Neural cell (in vitro differentiated cells): ENCODE data around the gene AGO3. TPM values are rescaled to one million over a fixed set of nuclear protein-coding genes. Genes with fewer than 3 reads are reported as not detected.

Experiments used
- H2AFZ ChIP-seq: fragments of 200-600, 300-800 bp; sonication (generic), shearing (Covaris generic); 2 replicates; pipeline ENCODE4 v1.6.0; 2014; ENCODE audit warnings: low read depth, mild to moderate bottlenecking, antibody characterized with exemption, low read length, moderate library complexity
- H3F3A ChIP-seq: fragments of 200-600 bp; shearing (Covaris generic); 2 replicates; pipeline ENCODE4 v1.6.1; 2016; ENCODE audit warnings: mild to moderate bottlenecking, moderate library complexity, mixed read lengths, antibody characterized with exemption, low read length; ENCODE audit not compliant: insufficient read depth, poor library complexity, severe bottlenecking
- H3K27ac ChIP-seq: fragments of 200-600, 300-800 bp; sonication (generic), shearing (Covaris generic); 2 replicates; pipeline ENCODE4 v1.5.1; 2014; ENCODE audit warnings: mild to moderate bottlenecking, low read length, moderate library complexity
- H3K27me3 ChIP-seq: fragments of 300-800, 200-600 bp; sonication (generic), shearing (Covaris generic); 2 replicates; pipeline ENCODE4 v1.6.0; 2014; ENCODE audit warnings: mild to moderate bottlenecking, low read depth, low read length, moderate library complexity; ENCODE audit not compliant: insufficient read depth
- H3K36me3 ChIP-seq: fragments of 300-800, 200-600 bp; sonication (generic), shearing (Covaris generic); 2 replicates; pipeline ENCODE4 v1.5.1; 2014; ENCODE audit warnings: mild to moderate bottlenecking, antibody characterized with exemption, low read length, moderate library complexity; ENCODE audit not compliant: insufficient read depth
- H3K4me2 ChIP-seq: fragments of 300-800, 200-600 bp; sonication (generic), shearing (Covaris generic); 2 replicates; pipeline ENCODE4 v1.6.0; 2014; ENCODE audit warnings: mild to moderate bottlenecking, low read length
- H3K4me3 ChIP-seq: fragments of 300-800, 200-600 bp; sonication (generic), shearing (Covaris generic); 2 replicates; pipeline ENCODE4 v1.5.1; 2014; ENCODE audit warnings: mild to moderate bottlenecking, low read length, moderate library complexity
- H3K79me2 ChIP-seq: fragments of 200-600 bp; shearing (Covaris generic); replicated peaks from 2 replicates; pipeline ENCODE4 v1.6.0; 2014; ENCODE audit warnings: mild to moderate bottlenecking, low read length, moderate library complexity; ENCODE audit not compliant: insufficient read depth
- H3K9ac ChIP-seq: fragments of 300-800, 200-600 bp; sonication (generic), shearing (Covaris generic); 2 replicates; pipeline ENCODE4 v1.6.1; 2016; ENCODE audit warnings: mild to moderate bottlenecking, low read length, mixed read lengths
- H3K9me2 ChIP-seq: fragments of 200-600 bp; shearing (Covaris generic); 2 replicates; pipeline ENCODE4 v1.6.1; 2016; ENCODE audit warnings: mild to moderate bottlenecking, low read length, mixed read lengths; ENCODE audit not compliant: insufficient read depth
- H3K9me3 ChIP-seq: fragments of 200-600, 300-800 bp; sonication (generic), shearing (Covaris generic); 2 replicates; pipeline ENCODE4 v1.6.1; 2016; ENCODE audit warnings: mild to moderate bottlenecking, mixed run types, low read length, moderate library complexity, mixed read lengths
- H4K20me1 ChIP-seq: fragments of 200-600 bp; shearing (Covaris generic); 2 replicates; pipeline ENCODE4 v1.6.1; 2016; ENCODE audit warnings: mild to moderate bottlenecking, mixed run types; ENCODE audit not compliant: insufficient read depth
- EP300 ChIP-seq: fragments of 450-650 bp; conservative IDR thresholded peaks from 2 replicates; pipeline ENCODE4 v1.6.1; 2014; ENCODE audit warnings: antibody characterized with exemption, mild to moderate bottlenecking, moderate library complexity; ENCODE audit not compliant: poor library complexity, severe bottlenecking
- EZH2 ChIP-seq: fragments of 200-600, 300-800 bp; shearing (Covaris generic), sonication (generic); IDR thresholded peaks from 2 replicates; pipeline ENCODE4 v1.6.1; 2014; ENCODE audit warnings: antibody characterized with exemption, low read length, borderline replicate concordance, mild to moderate bottlenecking; ENCODE audit not compliant: insufficient read depth, poor library complexity, severe bottlenecking
- MXI1 ChIP-seq: fragments of 450-650 bp; conservative IDR thresholded peaks from 2 replicates; pipeline ENCODE4 v1.6.1; 2014; ENCODE audit warnings: antibody characterized with exemption, mild to moderate bottlenecking; ENCODE audit not compliant: poor library complexity, severe bottlenecking
- POLR2AphosphoS5 ChIP-seq: IDR thresholded peaks from 2 replicates; pipeline ENCODE4 v1.6.1; 2012
- RAD21 ChIP-seq: fragments of 450-650 bp; conservative IDR thresholded peaks from 2 replicates; pipeline ENCODE4 v1.6.1; 2014; ENCODE audit warnings: antibody characterized with exemption, mild to moderate bottlenecking, moderate library complexity
- SMC3 ChIP-seq: fragments of 450-650 bp; conservative IDR thresholded peaks from 2 replicates; pipeline ENCODE4 v1.6.1; 2014; ENCODE audit warnings: antibody characterized with exemption, mild to moderate bottlenecking, moderate library complexity; ENCODE audit not compliant: poor library complexity
- TAF1 ChIP-seq: IDR thresholded peaks from 2 replicates; pipeline ENCODE4 v1.6.1; 2012; ENCODE audit warnings: low read depth
- polyA plus RNA-seq: library from polyadenylated mRNA; depleted of rRNA; stranded (reverse); fragments of >200 nt; gene quantifications from 2 replicates; pipeline ENCODE4 v1.2.3, GENCODE V29; 2014
- TF ChIP-seq, protein P1 (sequence below): fragments of 450-650 bp; IDR thresholded peaks from 2 replicates; pipeline ENCODE4 v1.5.1; 2014; ENCODE audit warnings: antibody characterized with exemption, mild to moderate bottlenecking, moderate library complexity; ENCODE audit not compliant: poor library complexity, severe bottlenecking
- TF ChIP-seq, protein P2 (sequence below): IDR thresholded peaks from 2 replicates; pipeline ENCODE4 v1.6.1; 2012; ENCODE audit warnings: borderline replicate concordance

The AGO3 gene
- polyA plus RNA-seq, 1 donor from 2014 or later = 9.4 TPM

DNA sequence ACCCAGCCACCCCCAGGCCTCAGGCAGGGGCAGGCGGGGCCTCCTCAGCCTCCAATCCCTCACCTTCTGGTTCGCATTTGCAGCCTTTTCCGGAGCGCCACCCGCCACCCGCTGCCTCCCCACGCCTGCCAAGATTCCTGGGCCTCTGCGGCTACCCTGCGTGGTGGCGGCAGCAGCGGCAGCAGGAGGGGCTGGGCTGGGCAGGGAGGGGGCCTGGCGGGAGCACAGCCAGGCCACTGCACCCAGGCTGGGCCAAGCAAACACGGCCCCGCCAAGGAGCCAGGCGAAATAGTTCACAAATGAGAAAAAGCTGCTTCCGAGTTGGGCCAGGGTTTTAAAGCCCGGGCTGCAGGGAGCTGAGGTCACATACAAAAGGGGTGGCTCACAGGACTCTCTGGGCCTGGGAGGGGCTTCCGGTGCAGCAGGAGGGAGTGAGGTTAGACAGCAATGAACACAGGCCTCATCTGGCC, 184.3 kb downstream of the AGO3 start:
- TF ChIP-seq POLR2AphosphoS5 (no peak), EZH2 (no peak), RAD21 (no peak), EP300 (no peak), MXI1 (no peak), SMC3 (no peak), TAF1 (no peak)
- TF ChIP-seq, protein P1, sequence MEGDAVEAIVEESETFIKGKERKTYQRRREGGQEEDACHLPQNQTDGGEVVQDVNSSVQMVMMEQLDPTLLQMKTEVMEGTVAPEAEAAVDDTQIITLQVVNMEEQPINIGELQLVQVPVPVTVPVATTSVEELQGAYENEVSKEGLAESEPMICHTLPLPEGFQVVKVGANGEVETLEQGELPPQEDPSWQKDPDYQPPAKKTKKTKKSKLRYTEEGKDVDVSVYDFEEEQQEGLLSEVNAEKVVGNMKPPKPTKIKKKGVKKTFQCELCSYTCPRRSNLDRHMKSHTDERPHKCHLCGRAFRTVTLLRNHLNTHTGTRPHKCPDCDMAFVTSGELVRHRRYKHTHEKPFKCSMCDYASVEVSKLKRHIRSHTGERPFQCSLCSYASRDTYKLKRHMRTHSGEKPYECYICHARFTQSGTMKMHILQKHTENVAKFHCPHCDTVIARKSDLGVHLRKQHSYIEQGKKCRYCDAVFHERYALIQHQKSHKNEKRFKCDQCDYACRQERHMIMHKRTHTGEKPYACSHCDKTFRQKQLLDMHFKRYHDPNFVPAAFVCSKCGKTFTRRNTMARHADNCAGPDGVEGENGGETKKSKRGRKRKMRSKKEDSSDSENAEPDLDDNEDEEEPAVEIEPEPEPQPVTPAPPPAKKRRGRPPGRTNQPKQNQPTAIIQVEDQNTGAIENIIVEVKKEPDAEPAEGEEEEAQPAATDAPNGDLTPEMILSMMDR = no peak
- TF ChIP-seq, protein P2, sequence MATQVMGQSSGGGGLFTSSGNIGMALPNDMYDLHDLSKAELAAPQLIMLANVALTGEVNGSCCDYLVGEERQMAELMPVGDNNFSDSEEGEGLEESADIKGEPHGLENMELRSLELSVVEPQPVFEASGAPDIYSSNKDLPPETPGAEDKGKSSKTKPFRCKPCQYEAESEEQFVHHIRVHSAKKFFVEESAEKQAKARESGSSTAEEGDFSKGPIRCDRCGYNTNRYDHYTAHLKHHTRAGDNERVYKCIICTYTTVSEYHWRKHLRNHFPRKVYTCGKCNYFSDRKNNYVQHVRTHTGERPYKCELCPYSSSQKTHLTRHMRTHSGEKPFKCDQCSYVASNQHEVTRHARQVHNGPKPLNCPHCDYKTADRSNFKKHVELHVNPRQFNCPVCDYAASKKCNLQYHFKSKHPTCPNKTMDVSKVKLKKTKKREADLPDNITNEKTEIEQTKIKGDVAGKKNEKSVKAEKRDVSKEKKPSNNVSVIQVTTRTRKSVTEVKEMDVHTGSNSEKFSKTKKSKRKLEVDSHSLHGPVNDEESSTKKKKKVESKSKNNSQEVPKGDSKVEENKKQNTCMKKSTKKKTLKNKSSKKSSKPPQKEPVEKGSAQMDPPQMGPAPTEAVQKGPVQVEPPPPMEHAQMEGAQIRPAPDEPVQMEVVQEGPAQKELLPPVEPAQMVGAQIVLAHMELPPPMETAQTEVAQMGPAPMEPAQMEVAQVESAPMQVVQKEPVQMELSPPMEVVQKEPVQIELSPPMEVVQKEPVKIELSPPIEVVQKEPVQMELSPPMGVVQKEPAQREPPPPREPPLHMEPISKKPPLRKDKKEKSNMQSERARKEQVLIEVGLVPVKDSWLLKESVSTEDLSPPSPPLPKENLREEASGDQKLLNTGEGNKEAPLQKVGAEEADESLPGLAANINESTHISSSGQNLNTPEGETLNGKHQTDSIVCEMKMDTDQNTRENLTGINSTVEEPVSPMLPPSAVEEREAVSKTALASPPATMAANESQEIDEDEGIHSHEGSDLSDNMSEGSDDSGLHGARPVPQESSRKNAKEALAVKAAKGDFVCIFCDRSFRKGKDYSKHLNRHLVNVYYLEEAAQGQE = no peak
- H3K79me2 ChIP-seq = no peaks in the 10 kb centered on the region
- no peaks in the 10 kb centered on the region for H3K27me3 ChIP-seq
- H3K4me2 ChIP-seq = no peak overlapping the region
- H3K9ac ChIP-seq = no peak overlapping the region
- no peaks in the 10 kb centered on the region for H3F3A ChIP-seq
- no peaks in the 10 kb centered on the region for H3K9me3 ChIP-seq
- no peak overlapping the region for H2AFZ ChIP-seq
- H3K4me3 ChIP-seq = no peak overlapping the region
- no peaks in the 10 kb centered on the region for H3K36me3 ChIP-seq
- no peak overlapping the region for H3K27ac ChIP-seq
- no peaks in the 10 kb centered on the region for H3K9me2 ChIP-seq
- H4K20me1 ChIP-seq = no peaks in the 10 kb centered on the region

DNA sequence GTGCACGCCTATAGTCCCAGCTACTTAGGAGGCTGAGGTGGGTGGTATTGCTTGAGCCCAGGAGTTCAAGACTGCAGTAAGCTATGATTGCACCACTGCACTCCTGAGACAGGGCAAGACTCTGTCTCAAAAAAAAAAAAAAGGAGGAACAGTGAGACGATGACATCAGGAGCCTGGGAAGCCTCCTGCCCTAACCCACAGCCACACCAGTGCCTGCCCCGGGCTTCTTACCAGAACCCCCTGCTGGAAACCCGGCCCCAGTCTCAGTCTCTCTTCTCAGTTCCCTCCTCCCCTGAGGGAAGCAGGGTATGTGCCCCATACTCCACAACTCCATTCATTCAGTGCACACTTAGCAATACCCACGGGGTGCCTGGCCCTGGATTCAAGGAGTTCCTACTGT, 185.0 kb downstream of the AGO3 start:
- Histone ChIP-seq H3K4me2 (no peak overlapping the region), H3K79me2 (no peaks in the 10 kb centered on the region), H3K27ac (no peak overlapping the region), H3K4me3 (no peak overlapping the region), H3F3A (no peaks in the 10 kb centered on the region), H3K27me3 (no peaks in the 10 kb centered on the region), H3K9ac (no peak overlapping the region), H4K20me1 (no peaks in the 10 kb centered on the region), H2AFZ (no peak overlapping the region), H3K9me2 (no peaks in the 10 kb centered on the region), H3K36me3 (no peaks in the 10 kb centered on the region), H3K9me3 (no peaks in the 10 kb centered on the region)
- TF ChIP-seq SMC3 (no peak), EZH2 (no peak), RAD21 (no peak), POLR2AphosphoS5 (no peak), MXI1 (no peak)
- TF ChIP-seq, protein P2 = no peak
